NCI-H1048 (cell line): Measurements from ENCODE around the gene KRT7.

Experiments used
- DNase-seq: peaks from one replicate; lab custom pipeline; 2025; lab: John Stamatoyannopoulos, UW

The KRT7 gene

DNA sequence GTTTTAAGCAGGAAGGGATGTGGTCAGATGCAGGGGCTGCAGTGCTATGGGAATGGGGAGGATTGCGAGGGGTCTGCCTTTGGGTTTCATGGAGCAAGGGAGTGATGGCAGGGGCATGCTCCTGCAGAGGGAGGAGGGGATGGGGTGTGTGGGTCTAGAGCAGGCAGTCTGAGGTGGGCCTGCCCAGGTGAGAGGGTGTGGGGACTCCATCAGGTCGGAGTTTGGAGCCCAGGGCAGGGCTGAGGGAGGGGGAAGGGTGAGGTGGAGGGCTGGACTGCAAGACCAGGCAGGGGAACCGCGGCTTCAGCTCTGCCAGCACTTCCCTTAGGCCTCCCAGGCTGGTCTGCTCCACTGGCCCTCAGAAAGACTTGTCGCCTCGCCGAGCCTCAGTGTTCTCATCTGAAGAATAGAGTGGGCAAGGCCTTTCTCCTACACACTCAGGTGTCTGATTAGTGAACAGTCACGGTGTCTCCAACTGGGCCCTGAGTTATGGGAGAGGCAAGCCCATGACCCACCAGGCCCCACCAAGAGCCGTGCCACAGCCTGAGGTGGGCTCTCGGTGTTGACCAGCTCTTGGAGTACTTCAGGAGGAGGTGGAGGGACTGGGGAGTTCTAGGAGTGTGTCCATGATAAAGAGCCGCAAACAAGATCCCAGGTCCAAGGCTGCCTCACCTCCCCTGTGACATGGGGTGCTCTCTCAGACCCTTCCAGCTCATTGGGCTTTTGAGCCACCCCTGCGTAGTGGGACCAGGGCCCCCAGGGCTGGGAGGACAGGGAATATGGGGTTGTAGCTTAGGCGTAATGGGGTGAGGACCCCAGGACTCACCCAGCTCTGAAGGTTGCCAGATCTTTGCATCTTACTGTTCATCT is 21.1 kb upstream of the KRT7 start:
- DNase-seq: no peak

DNA sequence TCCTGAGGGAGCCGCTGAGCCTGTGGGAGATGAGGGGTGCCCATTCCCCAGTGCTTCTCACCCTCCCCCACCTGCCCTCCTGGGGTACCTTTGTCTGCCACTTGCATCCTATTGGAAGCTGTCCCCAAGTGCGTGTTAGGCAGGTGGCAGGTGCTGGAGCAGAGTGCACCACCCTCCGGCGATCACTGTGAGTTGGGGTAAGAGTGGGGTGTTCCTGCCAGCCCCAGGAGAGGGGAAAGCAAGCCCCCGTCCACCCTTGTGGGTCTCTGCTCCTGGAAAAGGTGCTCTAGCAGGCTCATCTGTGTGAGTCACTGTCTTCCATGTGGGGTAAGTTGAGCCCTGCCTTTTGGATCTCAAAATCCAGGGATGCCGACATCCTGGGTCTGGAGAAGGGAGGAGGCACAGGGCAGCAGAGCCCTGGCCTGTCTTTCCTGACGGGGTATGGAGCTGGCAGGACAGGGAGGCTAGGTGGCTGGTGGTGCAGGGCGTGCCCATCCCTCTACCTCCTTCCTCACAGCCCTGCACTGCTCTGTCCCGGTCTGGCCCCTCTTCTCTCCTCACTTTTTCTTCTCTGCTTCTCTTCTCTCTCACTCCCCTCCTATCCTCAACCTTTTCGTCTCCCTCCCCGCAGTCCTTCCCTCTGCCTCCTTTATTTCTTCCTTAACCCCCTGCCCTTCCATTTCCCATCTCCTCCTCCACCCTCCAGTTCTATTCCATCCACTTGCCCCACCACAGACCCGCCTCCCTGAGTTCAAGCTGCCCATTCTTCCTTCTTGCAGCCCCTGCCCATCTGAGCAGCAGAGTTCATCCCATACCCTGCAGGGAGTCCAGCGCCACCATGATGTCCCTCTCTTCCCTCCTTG is 20.1 kb upstream of the KRT7 start:
- DNase-seq: no peak

GRCh38 chr12:52213564-52214420 is 19.3 kb upstream of the KRT7 start:
- DNase-seq: no peak

GRCh38 chr12:52214421-52214802 is 18.6 kb upstream of the KRT7 start:
- DNase-seq: no peak

GRCh38 chr12:52215587-52216031 is 17.4 kb upstream of the KRT7 start:
- DNase-seq: no peak

GRCh38 chr12:52216100-52216499 is 16.9 kb upstream of the KRT7 start:
- DNase-seq: no peak

- no peak for DNase-seq
These were observed 16.2 kb upstream of the KRT7 start for GRCh38 chr12:52216807-52217206.

- DNase-seq: no peak
These were observed 15.8 kb upstream of the KRT7 start for GRCh38 chr12:52217223-52217622.

DNA sequence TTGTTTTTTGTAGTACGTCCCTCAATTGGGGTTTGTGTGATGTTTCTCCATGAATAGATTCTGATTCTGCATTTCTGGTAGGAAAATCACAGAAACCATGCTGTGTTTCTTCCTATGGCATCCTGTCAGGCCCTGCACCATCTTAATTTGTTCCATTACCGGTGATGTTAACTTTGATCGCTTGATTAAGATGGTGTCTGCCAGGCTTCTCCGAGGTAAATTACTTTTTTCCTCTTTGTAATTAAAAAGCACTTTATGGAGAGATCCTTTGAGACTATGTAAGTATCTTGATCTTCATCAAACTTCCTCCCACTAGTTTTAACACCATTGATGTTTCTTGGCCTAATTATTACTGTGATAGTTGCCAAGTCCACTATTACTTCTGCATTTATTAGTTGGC is 15.0 kb upstream of the KRT7 start:
- DNase-seq: no peak

- DNase-seq: no peak
These were observed 12.6 kb upstream of the KRT7 start for GRCh38 chr12:52220477-52220876.

DNA sequence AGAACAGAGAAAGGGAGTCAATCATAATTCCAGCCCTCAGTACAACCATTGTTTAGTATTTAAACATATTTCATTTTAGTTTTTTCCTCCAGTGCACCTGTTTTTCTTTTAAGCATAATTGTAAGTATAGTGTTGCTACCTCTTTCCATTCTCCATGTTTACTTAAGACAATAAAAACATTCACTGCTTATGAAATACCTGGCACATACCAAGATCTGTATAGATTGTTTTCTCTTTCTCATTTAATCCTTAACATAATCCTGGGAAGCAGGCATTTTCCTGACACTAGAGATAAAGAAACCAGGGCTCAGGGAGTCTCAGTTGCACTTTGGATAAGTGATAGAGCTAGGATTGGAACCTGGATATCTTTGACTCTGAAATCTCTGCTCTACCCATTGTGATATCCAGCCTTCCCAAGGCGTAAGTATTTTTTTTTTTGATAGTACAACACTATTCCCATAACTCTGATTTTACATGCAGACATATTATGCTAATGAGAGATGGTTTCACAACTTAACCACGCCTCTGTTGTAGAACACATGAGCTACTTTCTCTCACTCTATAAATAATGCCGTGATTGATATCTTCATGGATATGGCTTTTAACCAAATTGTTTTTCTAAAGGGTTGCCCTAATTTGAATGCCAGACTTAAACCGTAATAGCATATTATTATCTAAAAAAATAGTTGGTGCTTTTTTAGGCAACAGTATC is 11.8 kb upstream of the KRT7 start:
- DNase-seq: no peak

GRCh38 chr12:52221912-52222457 is 11.1 kb upstream of the KRT7 start:
- DNase-seq: no peak

GRCh38 chr12:52222692-52223091 is 10.4 kb upstream of the KRT7 start:
- DNase-seq: no peak

DNA sequence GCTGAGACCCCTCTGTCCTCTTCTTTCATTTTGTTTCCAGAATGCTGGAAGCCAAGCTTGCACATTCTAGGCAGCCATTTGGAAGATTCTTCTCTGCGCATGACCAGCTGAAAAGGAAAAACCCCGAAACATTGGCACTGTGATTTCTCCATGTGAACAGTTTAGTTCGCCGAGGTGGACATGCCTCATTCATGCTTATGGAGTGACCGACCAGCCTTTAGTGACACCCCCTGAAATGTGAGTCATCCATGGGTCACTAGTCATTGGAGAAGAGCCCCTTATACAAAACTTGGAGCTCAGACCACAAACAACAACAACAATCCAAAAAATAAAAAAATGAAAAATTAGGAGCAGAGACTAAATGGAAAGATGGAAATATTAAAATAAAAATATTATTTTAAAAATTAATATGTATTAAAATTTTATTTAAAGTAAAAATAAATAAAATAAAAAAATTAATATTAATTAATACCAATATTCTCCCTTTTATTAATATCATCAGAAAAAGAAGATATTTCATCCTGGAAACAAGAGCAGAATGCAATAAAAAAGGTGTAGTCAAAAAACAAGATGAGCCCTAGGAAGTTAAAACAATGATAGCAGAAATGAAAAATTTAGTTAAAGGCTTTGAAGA is 9.5 kb upstream of the KRT7 start:
- DNase-seq: no peak

DNA sequence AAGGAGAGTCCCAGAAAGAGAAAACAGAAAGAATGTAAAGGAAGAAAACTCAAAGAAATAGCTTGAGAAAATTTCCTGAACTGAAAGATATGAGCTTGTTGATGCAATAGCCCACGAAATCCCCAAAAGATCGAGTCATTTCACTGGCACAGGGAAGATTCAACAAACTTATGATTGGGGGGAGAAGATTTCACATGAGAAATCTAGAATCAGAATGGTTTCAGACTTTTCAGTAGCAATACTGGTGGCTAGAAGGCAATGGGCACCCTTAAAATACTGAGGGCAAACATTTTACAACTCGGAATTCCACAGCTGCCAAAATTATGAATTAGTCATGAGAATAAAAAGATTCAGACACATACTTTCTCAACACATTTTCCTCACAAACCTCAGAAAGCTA is 8.9 kb upstream of the KRT7 start:
- no peak for DNase-seq

DNA sequence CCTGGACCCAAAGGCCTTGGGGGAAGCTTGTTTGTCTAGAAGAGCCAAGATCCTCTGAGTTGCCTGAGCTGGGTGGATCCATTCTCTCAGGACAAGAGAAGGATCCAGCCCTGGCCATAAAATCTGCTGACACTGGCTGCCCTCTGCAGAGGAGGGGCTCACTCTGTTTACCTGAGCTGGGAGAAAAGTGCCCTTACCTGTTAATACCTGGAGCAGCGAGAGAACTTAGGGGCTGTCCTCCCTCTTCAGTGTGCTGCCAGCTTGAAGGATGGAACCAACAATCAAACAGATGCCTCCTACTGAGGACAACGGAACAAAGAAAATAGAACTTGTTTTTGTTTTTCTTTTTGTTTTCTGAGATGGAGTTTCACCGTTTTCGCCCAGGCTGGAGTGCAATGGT is 7.3 kb upstream of the KRT7 start:
- DNase-seq: no peak

GRCh38 chr12:52226446-52226845 is 6.6 kb upstream of the KRT7 start:
- DNase-seq: no peak

DNA sequence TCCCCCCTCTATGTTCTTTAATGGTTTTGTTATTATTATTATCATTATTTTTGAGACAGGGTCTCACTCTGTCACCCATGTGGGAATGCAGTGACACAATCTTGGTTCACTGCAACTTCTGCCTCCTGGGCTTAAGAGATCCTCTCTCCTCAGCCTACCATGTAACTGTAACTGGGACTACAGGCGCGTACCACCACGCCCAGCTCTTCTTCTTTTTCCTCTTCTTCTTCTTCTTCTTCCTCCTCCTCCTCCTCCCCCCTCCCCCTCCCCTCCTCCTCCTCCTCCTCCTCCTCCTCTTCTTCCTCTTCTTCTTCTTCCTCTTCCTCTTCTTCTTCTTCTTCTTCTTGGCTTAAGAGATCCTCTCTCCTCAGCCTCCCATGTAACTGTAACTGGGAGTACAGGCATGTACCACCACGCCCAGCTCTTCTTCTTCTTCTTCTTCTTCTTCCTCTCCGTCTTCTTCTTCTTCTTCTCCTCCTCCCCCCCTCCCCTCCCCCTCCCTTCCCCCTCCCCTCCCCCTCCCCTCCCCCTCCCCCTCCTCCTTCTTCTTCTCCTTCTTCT is 5.4 kb upstream of the KRT7 start:
- DNase-seq: no peak

- DNase-seq: no peak
These were observed 4.7 kb upstream of the KRT7 start for GRCh38 chr12:52228366-52228765.

DNA sequence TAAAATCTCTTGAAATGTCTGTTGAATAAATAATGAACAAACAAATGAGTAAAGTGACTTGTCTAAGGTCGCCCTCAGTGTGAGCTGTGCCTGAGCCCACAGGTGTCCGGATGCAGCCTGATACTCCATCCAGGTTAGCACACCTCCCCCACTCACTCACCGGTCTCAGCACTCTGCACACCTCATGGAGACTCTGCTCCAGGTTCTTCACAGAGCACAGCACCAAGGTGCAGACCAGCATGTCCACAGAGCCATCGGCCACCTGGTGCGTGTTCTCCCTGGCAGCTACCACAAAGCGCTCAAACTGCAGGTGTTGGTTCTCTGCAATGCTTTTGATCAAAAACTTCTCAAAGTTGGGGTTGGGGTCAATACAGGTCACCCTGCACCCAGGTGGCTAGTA is 4.1 kb upstream of the KRT7 start:
- DNase-seq: no peak
